Activated CD8-positive, alpha-beta memory T cell treated with anti-CD3 and anti-CD28 coated beads, Interleukin-2, amount 10 ng/mL, durations not matched to agents 7 days and 5 days (primary cell): ENCODE results near the gene GPRIN3. TPM values are rescaled to one million over a fixed set of nuclear protein-coding genes. Genes with fewer than 3 reads are reported as not detected.
A peak's percentile ranks its signal among the peaks of the same experiment; 100 is the strongest.

Source experiments
- ATAC-seq: fragments of 150-1000 bp; cut with Tn5 transposase; one replicate; pipeline ENCODE4 v1.10.0; 2021; ENCODE audit warnings: moderate library complexity
- CTCF ChIA-PET: fragments of 350-600 bp; sonication (Branson Sonifier 250); formaldehyde crosslinking; loops from one replicate; lab custom pipeline; 2021; ENCODE audit warnings: antibody characterized with exemption; lab: Charles Lee
- DNase-seq: peaks from one replicate; pipeline ENCODE4 v3.0.0-alpha.2; 2020
- H3K27ac Mint-ChIP-seq: one replicate; pipeline ENCODE4 v1.8.0; 2021; ENCODE audit warnings: mild to moderate bottlenecking, mixed read lengths
- H3K27me3 Mint-ChIP-seq: one replicate; pipeline ENCODE4 v1.8.0; 2021; ENCODE audit warnings: mixed read lengths
- H3K36me3 Mint-ChIP-seq: one replicate; pipeline ENCODE4 v1.8.0; 2021; ENCODE audit warnings: mild to moderate bottlenecking, mixed read lengths
- H3K4me1 Mint-ChIP-seq: one replicate; pipeline ENCODE4 v1.8.0; 2021; ENCODE audit warnings: mixed read lengths
- H3K4me3 Mint-ChIP-seq: one replicate; pipeline ENCODE4 v1.8.0; 2021; ENCODE audit warnings: mild to moderate bottlenecking, moderate library complexity, mixed read lengths
- H3K9me3 Mint-ChIP-seq: one replicate; pipeline ENCODE4 v1.8.0; 2022; ENCODE audit warnings: low read depth, mixed read lengths
- total RNA-seq, 2 experiments: library from RNA; stranded (reverse); gene quantifications; one replicate each; pipeline ENCODE4 v1.2.3, GENCODE V29; 2021

GPRIN3 gene
- total RNA-seq, 2 experiments from 2014 or later, result 66.9 to 67.5 TPM

- Mint-ChIP-seq H3K9me3 (no peaks in the 10 kb centered on the region), H3K27ac (peak overlapping the region; percentile 96), H3K4me1 (peaks cover 39% of the 10 kb centered on the region), H3K36me3 (peaks cover 38% of the 10 kb centered on the region), H3K4me3 (peak overlapping the region; percentile 95), H3K27me3 (no peaks in the 10 kb centered on the region)
- CTCF ChIA-PET, result interaction anchor here (2.0 kb wide), 2 partner anchors 12 to 20 kb away, joined by 5 to 22 read pairs; no protein-coding TSS in a partner anchor
- DNase-seq, result peak; percentile 67
- peak; percentile 7 for ATAC-seq
Measured at GRCh38 chr4:89306486-89307177, 968 bp downstream of the GPRIN3 start.

- H3K9me3 Mint-ChIP-seq, result no peaks in the 10 kb centered on the region
- no peaks in the 10 kb centered on the region for H3K27me3 Mint-ChIP-seq
- peaks cover 43% of the 10 kb centered on the region for H3K36me3 Mint-ChIP-seq
- ATAC-seq, result peak; percentile 30
- DNase-seq, result peak; percentile 71
- H3K4me1 Mint-ChIP-seq, result peaks cover 47% of the 10 kb centered on the region
- peak overlapping the region; percentile 96 for H3K27ac Mint-ChIP-seq
- H3K4me3 Mint-ChIP-seq, result peak overlapping the region; percentile 95
- CTCF ChIA-PET, result interaction anchor here (0.7 to 2.0 kb wide), 7 partner anchors 9 to 20 kb away, joined by 3 to 22 read pairs (median 4); no protein-coding TSS in a partner anchor
Measured at GRCh38 chr4:89305712-89306437, 1.7 kb downstream of the GPRIN3 start.

GRCh38 chr4:89305028-89305427 is 2.6 kb downstream of the GPRIN3 start:
- peaks cover 47% of the 10 kb centered on the region for H3K36me3 Mint-ChIP-seq
- ATAC-seq, result no peak
- H3K9me3 Mint-ChIP-seq, result no peaks in the 10 kb centered on the region
- peaks cover 49% of the 10 kb centered on the region for H3K4me1 Mint-ChIP-seq
- H3K4me3 Mint-ChIP-seq, result peak overlapping the region; percentile 95
- no peaks in the 10 kb centered on the region for H3K27me3 Mint-ChIP-seq
- H3K27ac Mint-ChIP-seq, result peak overlapping the region; percentile 96
- CTCF ChIA-PET, result interaction anchor here (0.7 to 2.0 kb wide), 7 partner anchors 11 to 50 kb away, joined by 3 to 22 read pairs (median 4); no protein-coding TSS in a partner anchor
- DNase-seq, result no peak

- peaks cover 50% of the 10 kb centered on the region for H3K36me3 Mint-ChIP-seq
- CTCF ChIA-PET, result interaction anchor here (1.5 to 2.0 kb wide), 3 partner anchors 9 to 49 kb away, joined by 3 to 7 read pairs (median 7); no protein-coding TSS in a partner anchor
- H3K9me3 Mint-ChIP-seq, result no peaks in the 10 kb centered on the region
- H3K4me3 Mint-ChIP-seq, result peak overlapping the region; percentile 95
- ATAC-seq (no peak), DNase-seq (no peak)
- H3K4me1 Mint-ChIP-seq, result peaks cover 46% of the 10 kb centered on the region
- H3K27ac Mint-ChIP-seq, result peak overlapping the region; percentile 96
- no peaks in the 10 kb centered on the region for H3K27me3 Mint-ChIP-seq
Measured at GRCh38 chr4:89303814-89304388, 3.7 kb downstream of the GPRIN3 start.

GRCh38 chr4:89303177-89303576 is 4.4 kb downstream of the GPRIN3 start:
- ATAC-seq (peak; percentile 57), DNase-seq (peak; percentile 91)
- Mint-ChIP-seq H3K36me3 (peaks cover 50% of the 10 kb centered on the region), H3K4me3 (peak overlapping the region; percentile 73), H3K9me3 (no peaks in the 10 kb centered on the region), H3K4me1 (peaks cover 44% of the 10 kb centered on the region), H3K27me3 (no peaks in the 10 kb centered on the region), H3K27ac (peak overlapping the region; percentile 99)
- CTCF ChIA-PET, result interaction anchor here (1.6 to 5.9 kb wide), 3 partner anchors 9 to 15 kb away, joined by 7 to 49 read pairs (median 7); no protein-coding TSS in a partner anchor

- Mint-ChIP-seq H3K36me3 (peaks cover 55% of the 10 kb centered on the region), H3K27ac (peak overlapping the region; percentile 99), H3K27me3 (no peaks in the 10 kb centered on the region), H3K4me1 (peaks cover 55% of the 10 kb centered on the region), H3K9me3 (no peaks in the 10 kb centered on the region), H3K4me3 (peak overlapping the region; percentile 64)
- DNase-seq, result no peak
- ATAC-seq, result no peak
- CTCF ChIA-PET, result interaction anchor here (2.0 to 5.9 kb wide), 2 partner anchors 7 to 13 kb away, joined by 7 to 49 read pairs; no protein-coding TSS in a partner anchor
Measured at GRCh38 chr4:89301902-89302301, 5.7 kb downstream of the GPRIN3 start.

GRCh38 chr4:89301003-89301402 is 6.6 kb downstream of the GPRIN3 start:
- Mint-ChIP-seq H3K9me3 (no peaks in the 10 kb centered on the region), H3K27me3 (no peaks in the 10 kb centered on the region), H3K4me1 (peaks cover 64% of the 10 kb centered on the region), H3K4me3 (peak overlapping the region; percentile 64), H3K36me3 (peaks cover 49% of the 10 kb centered on the region), H3K27ac (peak overlapping the region; percentile 99)
- DNase-seq (no peak), ATAC-seq (no peak)
- CTCF ChIA-PET, result interaction anchor here (1.2 to 5.9 kb wide), 5 partner anchors 10 to 75 kb away, joined by 3 to 49 read pairs (median 7); no protein-coding TSS in a partner anchor

GRCh38 chr4:89300499-89300898 is 7.1 kb downstream of the GPRIN3 start:
- H3K4me3 Mint-ChIP-seq, result peak overlapping the region; percentile 82
- ATAC-seq, result no peak

GRCh38 chr4:89300060-89300459 is 7.5 kb downstream of the GPRIN3 start:
- H3K27ac Mint-ChIP-seq, result peak overlapping the region; percentile 99
- H3K9me3 Mint-ChIP-seq, result no peaks in the 10 kb centered on the region
- peaks cover 70% of the 10 kb centered on the region for H3K4me1 Mint-ChIP-seq
- H3K4me3 Mint-ChIP-seq, result peak overlapping the region; percentile 82
- no peak for ATAC-seq
- H3K27me3 Mint-ChIP-seq, result no peaks in the 10 kb centered on the region
- no peak for DNase-seq
- H3K36me3 Mint-ChIP-seq, result peaks cover 45% of the 10 kb centered on the region
- CTCF ChIA-PET, result interaction anchor here (1.2 to 5.9 kb wide), 6 partner anchors 11 to 74 kb away, joined by 3 to 49 read pairs (median 8); no protein-coding TSS in a partner anchor

More at GRCh38 chr4:89300499-89300898, 7.1 kb downstream of the GPRIN3 start:
- CTCF ChIA-PET, result interaction anchor here (1.2 to 5.9 kb wide), 5 partner anchors 10 to 74 kb away, joined by 3 to 49 read pairs (median 7); no protein-coding TSS in a partner anchor
- DNase-seq, result no peak
- peaks cover 67% of the 10 kb centered on the region for H3K4me1 Mint-ChIP-seq
- no peaks in the 10 kb centered on the region for H3K9me3 Mint-ChIP-seq
- no peaks in the 10 kb centered on the region for H3K27me3 Mint-ChIP-seq
- H3K27ac Mint-ChIP-seq, result peak overlapping the region; percentile 99
- peaks cover 44% of the 10 kb centered on the region for H3K36me3 Mint-ChIP-seq

- Mint-ChIP-seq H3K9me3 (no peaks in the 10 kb centered on the region), H3K27me3 (no peaks in the 10 kb centered on the region), H3K27ac (peak overlapping the region; percentile 99), H3K4me1 (peaks cover 76% of the 10 kb centered on the region), H3K4me3 (peak overlapping the region; percentile 82), H3K36me3 (peaks cover 45% of the 10 kb centered on the region)
- ATAC-seq (peak; percentile 34), DNase-seq (peak; percentile 42)
- CTCF ChIA-PET, result interaction anchor here (1.1 to 5.9 kb wide), 7 partner anchors 10 to 136 kb away, joined by 3 to 49 read pairs (median 7); no protein-coding TSS in a partner anchor
Measured at GRCh38 chr4:89299153-89299791, 8.3 kb downstream of the GPRIN3 start.

- DNase-seq, result peak; percentile 60
- Mint-ChIP-seq H3K36me3 (peaks cover 40% of the 10 kb centered on the region), H3K27ac (peak overlapping the region; percentile 99), H3K4me3 (peak overlapping the region; percentile 82), H3K27me3 (no peaks in the 10 kb centered on the region), H3K4me1 (peaks cover 76% of the 10 kb centered on the region), H3K9me3 (no peaks in the 10 kb centered on the region)
- peak; percentile 18 for ATAC-seq
- CTCF ChIA-PET, result interaction anchor here (0.8 to 5.9 kb wide), 7 partner anchors 10 to 136 kb away, joined by 3 to 49 read pairs (median 5); no protein-coding TSS in a partner anchor
Measured at GRCh38 chr4:89298788-89299152, 8.8 kb downstream of the GPRIN3 start.

- Mint-ChIP-seq H3K27ac (peak overlapping the region; percentile 99), H3K27me3 (no peaks in the 10 kb centered on the region), H3K36me3 (peaks cover 42% of the 10 kb centered on the region), H3K4me3 (peak overlapping the region; percentile 67), H3K4me1 (peaks cover 78% of the 10 kb centered on the region), H3K9me3 (no peaks in the 10 kb centered on the region)
- DNase-seq (peak; percentile 76), ATAC-seq (peak; percentile 38)
- CTCF ChIA-PET, result interaction anchor here (0.8 to 5.9 kb wide), 7 partner anchors 9 to 137 kb away, joined by 3 to 49 read pairs (median 5); no protein-coding TSS in a partner anchor
Measured at GRCh38 chr4:89298155-89298554, 9.4 kb downstream of the GPRIN3 start.
